Hematopoietic multipotent progenitor cell treated with erythropoietin and hydrocortisone succinate and interleukin-3 and kit ligand, for 6 days (in vitro differentiated cells): ENCODE measurements around the gene PKM.

ENCODE experiments used
- DNase-seq: peaks from one replicate; pipeline ENCODE4 v3.0.0-alpha.2; 2015

Gene PKM

DNA sequence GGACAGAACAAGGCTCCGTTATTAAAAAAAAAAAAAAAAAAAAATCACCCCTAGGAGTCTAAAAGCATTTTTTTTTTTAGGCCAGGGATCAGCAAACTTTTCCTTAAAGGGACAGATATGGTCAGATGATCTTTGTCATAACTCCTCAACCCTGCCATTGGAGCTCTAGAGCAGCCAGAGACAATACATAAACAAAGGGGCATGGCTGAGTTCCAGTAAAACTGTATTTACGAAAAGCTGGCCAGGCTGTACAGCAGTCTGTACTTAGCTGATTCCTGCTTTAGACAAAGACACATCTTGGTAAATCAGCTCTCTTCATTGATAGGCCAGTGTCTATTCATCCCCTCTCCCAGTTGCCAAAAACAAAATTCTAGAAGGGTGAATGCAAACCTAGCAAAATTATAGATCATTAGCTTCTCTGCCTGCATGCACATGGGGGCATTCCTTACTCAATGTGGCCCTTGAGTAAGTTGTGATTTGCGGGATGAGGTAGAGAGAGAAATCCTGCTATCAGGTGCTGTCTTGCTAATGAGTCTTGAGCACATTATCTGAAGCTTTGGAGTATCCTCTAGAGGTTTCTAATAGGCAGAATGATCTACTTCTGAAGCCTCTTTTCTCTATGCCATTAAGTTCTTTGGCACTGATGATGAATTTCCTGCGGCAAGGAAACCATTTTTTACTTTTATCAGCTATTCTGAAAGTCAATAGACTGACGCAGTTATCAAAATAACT, 77.6 kb downstream of the PKM start:
- DNase-seq: no peak
